SK-N-DZ (cell line): ENCODE measurements around the gene CLDN7. TPM values are rescaled to one million over a fixed set of nuclear protein-coding genes. Genes with fewer than 3 reads are reported as not detected.

Source experiments
- DNase-seq: peaks from one replicate; pipeline ENCODE4 v3.0.0-alpha.2; 2015; ENCODE audit warnings: low spot score
- polyA plus RNA-seq, 2 experiments: library from polyadenylated mRNA; depleted of rRNA; stranded (reverse); fragments of >200 nt; gene quantifications; 2 replicates each; pipeline ENCODE4 v1.2.3, GENCODE V29; 2014

The CLDN7 gene, protein sequence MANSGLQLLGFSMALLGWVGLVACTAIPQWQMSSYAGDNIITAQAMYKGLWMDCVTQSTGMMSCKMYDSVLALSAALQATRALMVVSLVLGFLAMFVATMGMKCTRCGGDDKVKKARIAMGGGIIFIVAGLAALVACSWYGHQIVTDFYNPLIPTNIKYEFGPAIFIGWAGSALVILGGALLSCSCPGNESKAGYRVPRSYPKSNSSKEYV
- polyA plus RNA-seq (2014; cell fraction: cytosol; rRNA removed) = 0.07 TPM in 1 of 2 replicates, not detected in the other
- 0.98 TPM in 1 of 2 replicates, not detected in the other for polyA plus RNA-seq (2014; cell fraction: nucleus; rRNA removed)

DNA sequence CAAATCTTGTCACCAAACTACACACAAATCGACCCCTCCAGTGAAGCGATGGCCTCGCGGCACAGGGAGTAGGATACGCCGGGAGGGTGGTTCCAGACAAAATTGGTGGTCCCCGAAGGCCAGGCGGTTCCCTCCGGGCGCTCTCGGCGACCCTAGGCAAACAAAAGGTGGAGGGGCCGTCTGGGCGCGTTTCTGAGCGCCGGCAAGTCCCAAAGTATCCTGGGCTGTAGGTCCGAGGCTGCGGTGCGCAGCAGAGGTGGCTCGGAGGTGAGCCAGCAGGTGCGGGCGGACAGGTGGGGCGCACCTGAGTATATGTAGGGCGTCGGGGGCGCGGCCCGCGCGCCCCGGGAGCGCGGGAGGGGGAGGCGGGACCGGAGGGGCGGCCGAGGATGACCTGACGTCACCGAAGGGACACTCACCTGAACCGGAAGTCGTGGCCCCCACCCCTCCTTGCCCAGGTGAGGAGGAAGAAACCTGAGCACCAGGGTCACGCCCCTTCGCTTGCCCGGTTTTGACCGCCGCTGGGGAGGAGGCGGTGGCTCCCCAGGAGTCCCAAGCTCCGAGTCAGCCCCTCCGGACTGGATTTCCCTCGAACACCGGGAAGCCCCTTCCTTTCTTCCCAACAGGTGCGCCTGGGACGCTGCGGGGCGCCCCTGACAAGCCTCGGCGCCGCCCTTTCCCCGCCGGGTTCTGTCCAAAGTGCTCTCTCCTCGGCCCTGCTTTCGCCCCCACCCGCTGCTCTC lies at the start of gene CLDN7:
Gene CLDN7, minus strand, starts transcription at position 287 of the 743 bp plus-strand sequence. CDS start 435 bp downstream, outside the sequence.
- no peak for DNase-seq

DNA sequence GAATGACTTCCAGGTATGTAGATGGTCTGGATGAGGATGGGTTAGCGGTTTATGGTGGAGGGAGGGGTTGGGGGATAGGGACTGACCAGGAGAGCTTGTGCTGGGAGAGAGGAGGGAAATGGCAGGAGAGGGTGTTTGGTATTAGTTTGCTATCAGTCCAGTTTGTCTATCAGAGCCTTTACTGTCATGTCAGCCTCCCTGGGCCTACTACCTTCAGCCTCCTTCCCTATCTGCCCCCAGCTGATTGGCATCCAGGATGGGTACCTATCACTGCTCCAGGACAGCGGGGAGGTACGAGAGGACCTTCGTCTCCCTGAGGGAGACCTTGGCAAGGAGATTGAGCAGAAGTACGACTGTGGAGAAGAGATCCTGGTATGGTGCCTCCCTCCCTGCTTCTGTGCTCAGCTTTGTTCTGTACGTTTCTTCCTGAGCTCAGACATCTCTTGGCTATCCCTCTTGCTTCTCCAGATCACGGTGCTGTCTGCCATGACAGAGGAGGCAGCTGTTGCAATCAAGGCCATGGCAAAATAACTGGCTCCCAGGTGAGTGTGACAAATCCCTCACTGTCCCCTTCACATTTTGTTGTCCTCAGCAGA lies 48.9 kb upstream of the CLDN7 start:
- no peak for DNase-seq

DNA sequence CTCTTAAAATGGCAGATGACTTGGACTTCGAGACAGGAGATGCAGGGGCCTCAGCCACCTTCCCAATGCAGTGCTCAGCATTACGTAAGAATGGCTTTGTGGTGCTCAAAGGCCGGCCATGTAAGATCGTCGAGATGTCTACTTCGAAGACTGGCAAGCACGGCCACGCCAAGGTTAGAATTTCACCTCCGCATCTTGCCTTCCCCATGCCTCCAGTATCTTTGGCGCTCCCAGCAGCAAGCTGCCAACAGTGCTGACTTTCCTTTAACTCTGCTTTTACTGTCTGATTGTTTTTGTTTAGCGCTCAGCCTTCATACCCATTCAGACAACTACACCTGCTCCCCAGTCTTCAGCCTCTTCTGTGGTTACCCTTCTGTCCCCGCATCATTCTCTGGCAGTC lies 47.4 kb upstream of the CLDN7 start:
- no peak for DNase-seq

DNA sequence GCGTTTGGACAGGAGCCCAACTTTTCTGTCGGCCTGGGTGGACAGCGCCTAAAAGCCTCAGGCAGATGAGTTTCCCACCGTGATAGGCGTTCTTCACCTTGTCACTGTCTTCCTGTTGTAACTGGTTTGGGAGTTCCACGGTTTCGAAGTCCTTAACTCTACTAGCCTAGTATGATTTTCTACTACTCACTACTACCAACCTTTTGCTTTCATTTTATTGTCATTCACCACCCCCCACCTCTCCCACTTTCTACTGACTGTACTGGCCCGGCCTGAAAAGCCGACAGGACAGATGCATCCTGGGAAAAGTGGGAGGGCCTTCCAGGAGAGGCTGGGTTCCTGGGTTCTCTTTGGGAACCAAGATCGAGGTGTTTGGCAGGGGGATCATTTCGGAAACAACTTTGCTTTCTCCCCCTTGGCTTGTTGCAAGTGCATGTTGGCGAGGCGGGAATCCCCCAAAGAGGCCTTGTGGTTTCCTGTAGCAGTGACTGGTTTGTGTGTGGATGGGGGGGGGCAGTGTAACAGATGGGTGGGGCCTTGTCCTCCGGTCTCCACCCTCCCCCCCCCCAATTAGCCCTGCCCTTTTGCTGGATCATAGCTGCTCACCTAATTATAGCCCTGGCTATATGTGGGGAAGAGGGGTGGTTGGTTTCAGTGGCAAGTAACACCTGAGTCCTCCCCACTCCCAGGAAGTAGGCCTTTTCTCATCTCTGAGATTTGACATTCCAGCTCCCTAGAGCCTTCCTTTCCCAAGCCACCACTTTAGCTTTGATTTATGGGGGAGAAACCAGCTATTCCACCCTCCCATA lies 46.6 kb upstream of the CLDN7 start:
- DNase-seq = peak; percentile 77

DNA sequence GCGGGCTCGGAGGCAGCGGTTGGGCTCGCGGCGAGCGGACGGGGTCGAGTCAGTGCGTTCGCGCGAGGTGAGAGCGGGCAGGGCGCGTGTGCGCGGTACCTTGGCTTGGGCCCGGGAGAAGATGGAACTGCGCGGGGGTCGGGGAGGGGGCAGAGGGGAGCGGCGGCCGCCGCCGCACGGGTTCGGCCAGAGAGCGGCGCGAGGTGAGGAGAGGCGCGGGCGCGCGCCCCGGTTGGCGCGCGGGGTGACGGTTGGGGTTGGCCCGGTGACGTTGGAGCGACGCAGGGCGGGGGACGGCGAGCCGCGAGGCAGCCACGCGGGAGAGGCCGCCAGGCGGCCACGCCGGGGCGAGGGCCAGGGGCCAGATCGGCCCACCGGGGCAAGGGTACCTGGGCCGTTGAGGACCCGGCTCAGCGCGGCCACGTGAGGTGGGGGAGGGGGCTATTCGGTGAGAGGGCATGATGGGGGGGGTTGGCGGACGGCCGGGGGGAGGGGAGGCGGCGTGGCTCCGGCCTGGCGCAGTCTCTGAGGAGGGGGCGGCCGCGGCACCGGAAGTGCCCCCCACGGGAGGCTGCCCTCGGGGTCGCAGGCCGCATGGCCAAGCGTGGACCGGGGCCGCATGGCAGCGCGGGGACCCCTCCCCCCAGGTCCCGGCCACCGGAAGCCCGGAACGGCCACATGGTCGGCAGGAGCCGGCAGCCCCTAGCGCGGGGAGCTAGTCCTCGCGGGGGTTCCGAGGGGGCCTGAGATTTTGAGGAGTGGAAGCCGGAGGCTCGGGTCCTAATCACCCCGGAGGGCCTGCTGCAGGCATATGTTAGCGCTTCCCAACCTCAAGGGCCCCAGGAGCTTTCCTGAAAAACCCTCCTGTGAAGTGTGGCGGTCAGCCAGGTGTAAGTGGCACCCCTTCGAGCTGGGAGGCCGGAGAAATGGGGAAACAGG lies 45.7 kb upstream of the CLDN7 start:
- DNase-seq = no peak

DNA sequence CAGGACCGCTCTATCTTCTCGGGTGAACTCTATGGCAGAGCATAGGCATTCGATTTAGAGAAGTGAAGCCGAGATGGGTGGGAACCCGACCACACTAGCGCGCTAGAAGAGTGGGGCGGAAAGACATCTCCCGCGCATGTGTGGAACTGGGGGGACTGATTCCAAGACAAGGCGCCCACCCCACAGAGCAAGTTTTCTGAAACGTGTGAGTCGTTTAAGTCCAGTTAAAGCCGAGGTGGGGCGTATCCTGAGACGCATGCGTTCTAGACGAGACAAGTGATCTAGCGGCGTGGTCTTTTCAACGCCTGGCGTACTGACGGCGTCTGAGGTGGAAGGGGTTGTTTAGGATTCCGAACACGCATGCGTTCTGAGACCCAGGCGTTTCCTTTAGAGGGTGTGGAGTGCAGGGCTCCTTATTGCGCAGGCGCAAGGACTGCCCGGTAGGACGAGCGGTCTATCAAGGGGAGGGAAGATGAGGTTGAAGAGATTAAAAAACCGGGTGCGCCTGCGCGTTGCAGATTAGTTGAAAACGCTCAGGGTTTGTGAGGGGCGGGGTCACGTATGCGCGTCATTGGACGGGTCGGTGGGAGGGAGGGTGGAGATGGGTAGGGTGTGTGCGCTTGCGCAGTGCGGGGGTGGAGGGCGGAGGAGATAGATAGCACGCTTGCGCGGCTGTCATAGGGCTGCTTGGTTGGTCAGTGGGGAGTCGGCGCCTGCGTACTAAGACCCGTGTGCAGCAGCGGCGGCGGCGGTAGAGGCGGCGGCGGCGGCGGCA lies 44.8 kb upstream of the CLDN7 start, which contains the start of gene EIF5A:
Gene EIF5A, plus strand, starts transcription at position 718 of the 775 bp plus-strand sequence. CDS start 2,008 bp downstream, outside the sequence.
- DNase-seq = peak; percentile 100

DNA sequence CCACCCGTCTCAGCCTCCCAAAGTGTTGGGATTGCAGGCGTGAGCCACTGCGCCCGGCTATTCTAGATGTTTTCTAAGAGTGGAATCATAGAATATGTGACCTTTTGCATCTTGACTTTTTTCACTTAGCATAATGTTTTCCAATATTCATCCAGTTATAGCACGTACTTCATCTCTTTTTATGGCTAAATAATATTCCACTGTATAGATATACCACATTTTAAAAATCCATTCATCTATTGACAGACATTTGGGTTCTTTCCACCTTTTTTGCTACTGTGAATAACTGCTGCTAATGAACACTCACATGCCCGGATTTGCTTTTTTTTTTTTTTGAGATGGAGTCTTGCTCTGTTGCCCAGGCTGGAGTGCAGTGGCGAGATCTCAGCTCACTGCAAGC lies 41.9 kb upstream of the CLDN7 start:
- no peak for DNase-seq

DNA sequence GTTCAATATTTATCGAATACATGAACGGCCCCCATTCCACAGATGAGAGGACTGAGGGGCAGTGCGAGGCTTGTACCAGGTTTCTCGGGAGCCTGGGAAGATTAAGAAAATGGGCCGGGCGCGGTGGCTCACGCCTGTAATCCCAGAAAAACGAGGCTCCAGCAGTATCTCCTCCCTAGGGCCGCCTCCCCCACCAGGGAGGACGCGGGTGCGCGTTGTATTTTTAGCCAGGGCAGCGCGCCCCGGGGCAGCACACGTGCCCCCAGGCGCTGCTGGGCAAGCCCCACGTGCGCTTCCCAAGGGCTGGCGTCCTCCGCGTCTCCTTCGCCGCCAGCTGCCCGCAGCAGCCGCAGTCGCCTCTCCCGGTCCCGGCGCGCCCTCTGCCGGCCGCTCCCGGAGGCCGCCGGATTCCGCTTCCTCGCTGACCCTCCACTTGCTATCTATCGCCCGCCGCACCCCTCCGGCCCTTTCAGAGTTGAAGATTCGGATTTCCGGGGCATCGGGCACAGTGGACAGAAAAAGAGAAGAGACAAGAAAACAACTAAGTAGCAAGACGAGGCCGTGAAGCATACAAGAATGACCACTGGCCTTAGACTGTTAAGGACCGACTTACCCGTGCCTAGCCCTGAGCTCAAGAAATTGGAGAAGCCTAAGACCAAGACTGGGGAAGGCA lies 34.0 kb upstream of the CLDN7 start:
- peak; percentile 81 for DNase-seq

DNA sequence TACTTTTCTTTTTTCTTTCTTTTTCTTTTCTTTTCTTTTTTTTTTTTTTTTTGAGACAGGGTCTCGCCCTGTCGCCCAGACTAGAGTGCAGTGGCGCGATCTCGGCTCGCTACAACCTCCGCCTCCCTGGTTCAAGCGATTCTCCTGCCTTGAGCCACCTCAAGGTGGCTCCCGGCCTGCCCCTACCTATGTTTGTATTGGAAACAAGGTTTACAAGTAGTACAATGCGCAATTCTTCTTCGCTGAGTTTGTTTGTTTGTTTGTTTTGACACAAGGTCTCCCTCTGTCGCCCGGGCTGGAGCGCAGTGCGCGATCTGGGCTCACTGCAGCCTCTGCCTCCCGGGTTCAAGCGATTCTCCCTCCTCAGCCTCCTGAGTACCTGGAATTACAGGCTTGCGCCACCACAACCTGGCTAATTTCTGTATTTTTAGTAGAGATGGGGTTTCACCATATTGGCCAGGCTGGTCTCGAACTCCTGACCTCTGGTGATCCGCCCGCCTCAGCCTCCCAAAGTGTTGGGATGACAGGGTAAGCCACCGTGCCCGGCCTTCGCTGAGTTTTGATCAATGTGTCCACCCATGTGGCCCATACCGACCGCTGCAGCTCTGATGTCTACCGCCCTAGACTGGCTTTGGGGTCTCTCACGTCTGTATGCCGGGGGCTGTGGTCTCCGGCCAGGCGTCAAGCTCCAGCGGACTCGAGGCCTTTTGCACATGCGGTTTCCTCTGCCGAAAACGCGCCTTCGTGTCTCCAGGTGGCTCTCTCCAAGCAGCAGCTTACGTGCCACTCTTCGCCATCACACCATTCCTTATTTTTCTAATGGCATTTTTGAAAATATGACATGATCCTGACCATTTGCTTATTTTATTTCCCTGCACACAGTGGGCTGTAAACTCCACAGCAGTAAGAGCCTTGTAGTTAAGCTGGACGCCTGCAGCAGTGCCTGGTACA lies 33.2 kb upstream of the CLDN7 start:
- no peak for DNase-seq

DNA sequence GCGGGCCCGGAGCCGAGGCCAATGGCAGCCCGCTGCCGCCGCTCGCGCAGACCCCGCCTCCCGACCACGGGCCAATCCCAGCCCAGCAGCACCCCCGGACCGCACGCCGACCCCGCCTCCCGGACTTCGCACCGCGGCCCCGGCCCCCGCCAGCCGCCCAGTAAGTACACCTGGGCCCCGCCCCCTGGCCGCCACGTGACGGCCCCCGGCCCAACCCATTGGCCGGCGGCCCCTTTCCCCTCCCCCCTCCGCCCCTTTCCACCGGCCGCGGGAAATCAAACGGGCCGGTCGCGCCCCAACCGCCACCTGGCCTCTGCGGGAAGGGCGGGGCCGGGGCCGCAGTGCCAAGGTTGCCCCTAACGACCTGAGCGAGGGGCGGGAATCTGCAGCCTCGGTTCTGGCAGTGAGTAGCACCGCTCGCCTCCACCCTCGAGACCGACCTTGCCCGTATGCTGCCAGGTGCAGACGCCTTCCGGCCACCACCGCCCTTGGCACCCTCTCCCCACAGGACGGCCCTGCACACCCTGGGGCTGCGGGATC lies 32.4 kb upstream of the CLDN7 start, which contains the start of gene YBX2:
Gene YBX2, minus strand, starts transcription at position 26 of the 540 bp plus-strand sequence. CDS start 139 bp downstream, outside the sequence.
- peak; percentile 75 for DNase-seq

DNA sequence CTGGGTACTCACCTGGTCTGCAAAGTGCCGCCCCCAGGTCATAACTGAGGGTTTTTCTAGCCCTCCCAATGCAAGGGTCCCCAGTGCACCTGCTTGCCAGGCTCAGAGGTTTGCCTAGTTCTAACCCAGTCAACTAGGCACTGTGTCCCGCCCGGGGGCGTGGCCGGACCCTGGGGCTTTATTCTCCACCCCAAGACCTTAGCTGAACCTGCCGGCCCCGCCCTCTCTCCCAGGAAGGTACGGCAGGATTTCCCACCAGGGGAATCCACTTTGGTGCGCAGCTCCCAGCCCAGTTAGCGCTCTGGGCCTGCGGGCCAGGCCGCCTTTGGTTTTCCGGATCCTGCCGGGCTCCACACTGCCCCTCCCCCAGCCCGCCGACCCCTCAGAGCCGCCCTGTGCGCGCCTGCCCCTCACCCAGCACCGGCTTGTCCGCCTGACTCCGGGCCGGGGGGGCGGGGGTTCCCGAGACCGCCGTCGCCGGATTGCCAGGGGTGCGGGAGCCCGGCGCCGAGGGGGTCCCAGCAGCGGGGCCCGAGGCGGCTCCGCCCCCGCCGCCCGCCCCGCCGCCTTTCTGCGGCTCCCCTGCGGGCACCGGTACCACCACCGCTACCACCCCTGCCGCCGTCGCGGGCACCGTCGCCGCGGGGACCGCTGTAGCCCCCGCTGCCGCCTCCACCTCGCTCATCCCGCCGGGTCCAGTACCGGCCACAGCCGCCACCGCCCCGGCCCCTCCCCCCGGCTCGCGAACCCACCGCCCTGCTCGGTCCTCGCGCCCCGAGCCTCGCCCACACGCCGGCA lies 31.7 kb upstream of the CLDN7 start:
- no peak for DNase-seq

DNA sequence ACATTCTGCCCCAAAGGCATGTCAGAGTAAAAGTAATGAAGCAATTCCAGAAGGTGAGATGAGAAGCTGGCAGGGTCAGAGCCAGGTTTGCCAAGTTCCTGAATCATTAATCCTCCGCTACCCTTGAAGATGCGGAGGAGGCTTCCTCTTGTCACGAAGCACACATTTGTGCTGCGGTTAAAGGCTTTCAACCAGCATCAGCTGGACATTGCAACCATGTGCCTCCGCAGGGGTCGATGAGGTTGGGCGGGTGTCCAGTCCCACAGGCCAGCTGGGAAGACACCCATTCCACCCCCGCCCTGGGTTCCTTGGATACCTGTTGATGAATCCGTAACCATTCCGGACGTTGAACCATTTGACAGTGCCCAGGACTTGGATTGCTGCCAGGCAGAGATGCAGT lies 30.9 kb upstream of the CLDN7 start:
- no peak for DNase-seq

DNA sequence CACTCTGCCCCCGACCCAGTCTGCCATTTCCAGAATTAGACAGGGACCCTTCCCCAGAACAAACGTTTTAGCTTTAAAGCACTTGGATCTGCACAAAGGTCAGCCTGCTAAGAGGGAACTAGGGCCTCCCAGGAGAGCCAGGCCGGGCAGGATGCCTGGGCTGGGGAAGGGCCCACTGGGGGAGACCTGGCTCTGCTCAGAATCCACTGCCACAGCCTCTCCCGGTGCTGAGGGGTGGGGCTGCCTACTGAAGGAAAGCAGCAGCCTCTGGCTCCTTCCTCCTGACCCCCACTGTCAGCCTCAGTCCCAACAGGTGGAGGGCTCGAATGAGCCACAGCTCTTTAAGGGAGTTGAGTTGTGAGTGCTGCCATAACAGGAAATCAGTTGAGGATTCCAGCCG lies 30.5 kb upstream of the CLDN7 start:
- no peak for DNase-seq

DNA sequence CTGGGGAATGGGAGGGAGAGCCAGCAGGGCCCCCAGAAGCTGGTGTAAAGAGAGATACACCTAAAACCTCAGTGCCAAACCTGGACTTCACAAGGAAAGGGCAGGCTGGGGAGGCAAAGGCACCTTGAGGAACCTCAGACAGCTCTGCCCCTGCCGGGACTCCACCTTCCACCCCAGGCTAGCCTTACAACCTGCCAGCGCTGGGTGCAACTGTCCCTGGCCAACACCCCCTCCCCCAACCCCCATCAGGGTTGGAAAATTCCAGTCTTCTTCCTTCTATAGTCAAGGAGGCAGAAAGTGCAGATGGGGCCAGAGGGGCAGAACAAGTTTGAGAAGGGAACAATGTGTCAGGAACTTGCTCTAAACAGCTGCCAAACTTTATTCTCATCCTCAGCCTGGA lies 29.9 kb upstream of the CLDN7 start:
- DNase-seq = no peak

DNA sequence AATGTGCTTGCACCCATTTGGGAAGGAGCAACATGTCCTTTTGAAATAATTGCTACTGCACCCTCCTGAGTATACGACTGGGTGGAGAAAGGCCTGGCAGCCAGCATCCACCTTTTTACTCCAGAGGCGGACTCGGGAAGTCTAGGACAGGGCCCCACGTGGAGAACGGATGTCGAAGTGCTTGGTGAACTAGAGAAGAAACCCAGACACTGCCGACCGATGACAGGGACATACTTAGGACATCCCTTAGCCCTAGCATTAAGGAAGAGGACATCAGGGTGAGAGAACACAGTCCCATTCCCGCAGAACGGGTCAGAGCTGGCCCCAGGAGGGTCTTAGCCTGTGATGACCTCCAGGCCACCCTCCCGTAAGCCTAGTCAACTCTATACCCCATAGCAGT lies 28.4 kb upstream of the CLDN7 start:
- no peak for DNase-seq

DNA sequence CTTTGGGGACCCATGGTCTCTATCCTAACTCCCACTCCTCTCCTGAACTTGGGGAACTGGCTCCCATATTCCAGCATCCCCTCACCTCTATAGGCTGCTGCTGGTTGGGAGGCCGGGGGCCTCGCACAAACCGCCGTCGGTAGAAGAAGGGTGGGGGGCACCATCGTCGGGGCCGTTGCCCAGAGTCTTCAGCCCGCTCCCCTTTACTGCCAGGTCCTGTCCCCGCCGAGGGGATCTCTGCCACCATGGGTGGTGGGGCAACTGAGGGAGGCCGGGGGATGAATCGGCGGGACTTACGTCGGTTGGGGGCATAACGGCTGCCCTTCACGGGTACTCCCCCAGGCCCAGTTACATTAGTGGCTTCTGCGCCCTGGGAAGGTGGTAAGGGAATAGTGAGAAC lies 27.9 kb upstream of the CLDN7 start:
- DNase-seq = no peak
